C4-2B (cell line): ENCODE results near the gene TMEM132E.

Source experiments
- ZFX ChIP-seq: fragments of 450-650 bp; IDR thresholded peaks from 2 replicates; pipeline ENCODE4 v1.6.1; 2017
- TF ChIP-seq, protein P1 (sequence below): fragments of 450-650 bp; conservative IDR thresholded peaks from 2 replicates; pipeline ENCODE4 v1.5.1; 2017; ENCODE audit warnings: mild to moderate bottlenecking

DNA sequence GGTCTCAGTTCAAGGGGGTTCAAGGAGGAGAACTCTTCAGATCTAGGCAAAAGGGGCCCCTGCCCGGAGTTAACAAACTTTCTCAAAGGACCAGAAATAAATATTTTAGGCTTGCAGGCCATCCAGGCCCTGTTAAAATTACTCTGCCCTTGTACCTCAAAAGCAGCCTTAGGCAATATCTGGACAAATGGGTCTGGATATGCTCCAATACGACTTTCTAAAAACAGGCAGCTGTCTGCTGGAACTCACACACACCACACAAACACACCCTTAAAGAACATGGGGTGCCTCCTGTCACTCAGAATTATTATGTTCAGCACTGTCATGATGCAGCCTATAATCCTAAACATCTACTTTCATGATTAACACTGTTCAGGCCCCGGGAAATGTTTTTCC is 75.5 kb downstream of the TMEM132E start:
- TF ChIP-seq, protein P1, sequence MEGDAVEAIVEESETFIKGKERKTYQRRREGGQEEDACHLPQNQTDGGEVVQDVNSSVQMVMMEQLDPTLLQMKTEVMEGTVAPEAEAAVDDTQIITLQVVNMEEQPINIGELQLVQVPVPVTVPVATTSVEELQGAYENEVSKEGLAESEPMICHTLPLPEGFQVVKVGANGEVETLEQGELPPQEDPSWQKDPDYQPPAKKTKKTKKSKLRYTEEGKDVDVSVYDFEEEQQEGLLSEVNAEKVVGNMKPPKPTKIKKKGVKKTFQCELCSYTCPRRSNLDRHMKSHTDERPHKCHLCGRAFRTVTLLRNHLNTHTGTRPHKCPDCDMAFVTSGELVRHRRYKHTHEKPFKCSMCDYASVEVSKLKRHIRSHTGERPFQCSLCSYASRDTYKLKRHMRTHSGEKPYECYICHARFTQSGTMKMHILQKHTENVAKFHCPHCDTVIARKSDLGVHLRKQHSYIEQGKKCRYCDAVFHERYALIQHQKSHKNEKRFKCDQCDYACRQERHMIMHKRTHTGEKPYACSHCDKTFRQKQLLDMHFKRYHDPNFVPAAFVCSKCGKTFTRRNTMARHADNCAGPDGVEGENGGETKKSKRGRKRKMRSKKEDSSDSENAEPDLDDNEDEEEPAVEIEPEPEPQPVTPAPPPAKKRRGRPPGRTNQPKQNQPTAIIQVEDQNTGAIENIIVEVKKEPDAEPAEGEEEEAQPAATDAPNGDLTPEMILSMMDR = no peak
- TF ChIP-seq ZFX = no peak
